GM13976 (cell line): Measurements from ENCODE around the gene RSPO3.

Experiments used
- DNase-seq: peaks from one replicate; pipeline ENCODE4 v3.0.0; 2012; ENCODE audit warnings: low spot score
- CTCF ChIP-seq: IDR thresholded peaks from 2 replicates; pipeline ENCODE4 v1.5.1; 2012; ENCODE audit warnings: borderline replicate concordance, mild to moderate bottlenecking; ENCODE audit not compliant: insufficient read depth; ENCODE audit errors: extremely low read depth, missing control alignments, control extremely low read depth
- in situ Hi-C: fragments of 300-500 bp; cut with MboI; formaldehyde crosslinking; loops from one replicate; pipeline ENCODE4 v1.12.0; 2022; ENCODE audit warnings: low sequenced_read_pairs, mixed read lengths, inconsistent platforms; ENCODE audit not compliant: unreplicated experiment

RSPO3 gene

DNA sequence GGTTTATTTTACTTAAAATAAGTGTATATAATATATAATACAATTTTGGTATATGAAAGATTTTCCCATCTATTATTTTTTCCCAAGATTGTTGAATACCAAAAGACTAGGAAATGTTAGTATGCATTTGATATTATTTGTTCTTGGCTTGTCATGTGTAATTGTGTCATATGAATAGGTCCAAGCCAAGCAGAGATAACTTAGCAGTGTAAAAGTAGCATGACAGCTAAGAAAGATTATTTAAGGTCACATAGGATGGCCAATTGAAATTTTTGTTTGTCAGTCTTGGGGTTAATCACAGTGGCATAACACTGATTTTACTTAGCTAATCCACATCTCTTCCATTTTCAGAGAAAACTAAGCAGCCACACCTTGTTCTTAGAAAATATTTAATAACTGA is 38.8 kb upstream of the RSPO3 start:
- no peak for DNase-seq
- no peak for TF ChIP-seq CTCF
- in situ Hi-C loops = no loop called here

GRCh38 chr6:127080081-127080480 is 38.4 kb upstream of the RSPO3 start:
- in situ Hi-C loops = no loop called here
- no peak for TF ChIP-seq CTCF
- DNase-seq = no peak

DNA sequence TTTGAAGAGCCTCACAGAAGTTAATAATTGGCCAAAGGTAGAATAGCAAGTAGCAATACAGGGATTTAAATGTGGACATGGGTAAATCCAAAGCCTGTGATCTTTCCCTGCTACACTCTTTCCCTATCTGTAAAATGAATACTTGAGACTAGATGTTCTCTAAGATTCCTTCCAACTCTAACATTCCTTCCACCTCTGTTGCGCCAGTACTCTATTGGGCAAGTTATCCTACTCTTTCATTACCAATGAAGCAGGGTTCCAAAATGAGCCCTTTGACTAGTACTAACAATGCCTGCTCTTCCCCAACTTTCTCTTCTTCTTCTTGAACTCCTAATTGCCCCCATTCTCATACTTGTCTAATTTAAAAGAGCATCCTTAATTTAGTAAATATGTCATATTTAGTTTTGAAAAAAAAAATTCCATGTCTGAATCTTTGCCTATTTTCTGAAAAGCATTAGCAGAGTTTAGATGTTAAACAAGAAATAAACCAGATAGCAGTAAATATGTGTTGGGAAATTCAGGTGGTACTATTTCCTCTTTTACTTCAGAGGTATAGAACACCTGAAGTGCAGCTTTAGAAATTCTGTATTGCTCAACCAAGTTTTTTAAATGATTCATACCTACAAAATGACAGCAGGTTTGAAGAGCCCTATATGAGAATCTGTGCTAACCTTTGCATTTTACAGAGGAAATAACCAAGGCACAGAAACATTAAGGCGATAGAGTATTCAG is 35.1 kb upstream of the RSPO3 start:
- no peak for TF ChIP-seq CTCF
- in situ Hi-C loops = no loop called here
- DNase-seq = no peak

- TF ChIP-seq CTCF = no peak
- DNase-seq = no peak
- in situ Hi-C loops = no loop called here
Observed at GRCh38 chr6:127083963-127084310, 34.5 kb upstream of the RSPO3 start.

DNA sequence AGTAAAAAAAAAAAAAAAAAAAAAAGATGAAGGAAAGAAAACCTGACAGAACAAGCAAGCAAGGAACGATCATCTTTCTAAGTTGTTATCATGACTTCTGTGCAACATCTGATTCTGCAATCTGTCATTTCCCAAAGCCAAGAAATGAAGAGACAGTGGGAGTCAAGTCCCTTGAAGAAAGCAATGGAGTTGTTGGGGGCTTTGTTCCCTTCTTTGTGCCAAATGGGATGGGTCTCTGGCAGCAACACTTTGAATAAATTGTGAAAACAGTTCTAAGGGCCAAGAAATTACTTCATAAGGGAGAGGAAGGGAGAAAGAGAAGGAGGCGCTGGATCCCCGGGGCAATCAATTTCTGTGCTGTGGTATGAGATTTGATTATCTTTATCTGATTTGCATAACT is 33.3 kb upstream of the RSPO3 start:
- DNase-seq = no peak
- in situ Hi-C loops = no loop called here
- TF ChIP-seq CTCF = no peak

GRCh38 chr6:127090051-127090450 is 28.4 kb upstream of the RSPO3 start:
- no peak for DNase-seq
- no peak for TF ChIP-seq CTCF
- in situ Hi-C loops = no loop called here

GRCh38 chr6:127092466-127092865 is 26.0 kb upstream of the RSPO3 start:
- TF ChIP-seq CTCF = no peak
- in situ Hi-C loops = no loop called here

More at GRCh38 chr6:127092466-127092865, 26.0 kb upstream of the RSPO3 start:
- DNase-seq = no peak
